ENCODE results near the gene DOK1.
A peak's percentile ranks its signal among the peaks of the same experiment; 100 is the strongest.

The DOK1 gene

DNA sequence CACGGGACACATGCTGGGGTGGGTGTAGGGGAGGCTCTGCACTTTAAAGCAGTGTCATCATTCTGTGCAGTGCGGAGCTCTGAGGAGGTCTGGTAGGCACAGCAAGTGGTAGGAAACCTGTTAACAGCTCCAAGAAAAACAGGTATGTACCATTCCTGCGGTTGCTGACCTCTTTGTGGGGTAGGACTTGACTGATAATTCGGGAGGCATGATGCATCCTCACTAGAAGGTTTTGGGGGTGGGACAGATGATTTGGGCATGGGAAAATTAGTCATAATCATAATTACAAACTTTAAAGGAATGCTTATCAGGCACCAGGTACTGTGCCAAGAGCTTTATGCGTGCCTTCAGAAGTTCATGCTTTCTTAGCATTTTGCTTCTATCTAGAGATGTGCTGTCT is 9.7 kb downstream of the DOK1 start:
- no peaks in the 10 kb centered on the region for H3K27me3 Mint-ChIP-seq (ENCODE audit: low read depth)
- peaks cover 2% of the 10 kb centered on the region for H3K36me3 Mint-ChIP-seq (ENCODE audit: low read depth)
- peaks cover 39% of the 10 kb centered on the region for H3K4me1 Mint-ChIP-seq (ENCODE audit: low read depth)

DNA sequence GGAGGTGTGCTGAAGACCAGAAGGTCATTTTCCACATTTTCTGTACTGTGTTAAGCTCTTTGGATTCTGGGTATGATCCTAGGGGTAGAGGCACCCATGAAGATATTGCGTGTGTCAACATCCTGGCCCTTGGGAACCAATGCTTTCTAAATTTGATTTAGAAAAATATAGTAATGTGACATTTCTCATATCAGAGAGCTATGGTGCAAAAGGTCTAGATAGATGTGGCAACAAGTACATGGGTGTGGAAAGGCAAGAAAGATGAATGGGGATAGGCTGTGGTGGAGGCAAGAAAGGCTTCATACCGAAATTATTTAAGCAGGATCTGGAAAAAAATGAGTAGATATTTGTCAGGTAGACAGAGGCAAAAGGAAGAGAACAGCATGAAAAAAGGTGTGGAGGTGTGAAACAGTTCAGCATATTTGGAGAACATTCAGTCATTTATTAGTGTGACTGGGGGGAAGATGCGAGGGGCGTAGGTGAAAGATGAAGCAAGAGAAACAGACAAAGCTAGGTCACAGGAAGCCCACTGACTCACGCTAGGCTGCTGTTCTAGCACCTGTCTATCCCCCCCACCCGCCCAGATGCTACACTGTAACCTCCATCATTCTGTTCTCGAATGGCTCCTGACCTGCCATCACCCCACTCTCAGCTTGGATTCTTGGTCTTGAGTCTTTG is 11.7 kb downstream of the DOK1 start:
- no peaks in the 10 kb centered on the region for H3K27me3 Mint-ChIP-seq (ENCODE audit: low read depth)
- H3K4me1 Mint-ChIP-seq (ENCODE audit: low read depth) = peaks cover 36% of the 10 kb centered on the region
- H3K4me3 Mint-ChIP-seq = no peak overlapping the region
- H3K9me3 Mint-ChIP-seq = no peaks in the 10 kb centered on the region
- H3K36me3 Mint-ChIP-seq (ENCODE audit: low read depth) = peaks cover 2% of the 10 kb centered on the region
- H3K27ac Mint-ChIP-seq = peak overlapping the region; percentile 68

More for the DNA sequence above, 9.7 kb downstream of the DOK1 start:
- H3K4me3 Mint-ChIP-seq = no peak overlapping the region
- H3K27ac Mint-ChIP-seq = no peak overlapping the region
- no peaks in the 10 kb centered on the region for H3K9me3 Mint-ChIP-seq

DNA sequence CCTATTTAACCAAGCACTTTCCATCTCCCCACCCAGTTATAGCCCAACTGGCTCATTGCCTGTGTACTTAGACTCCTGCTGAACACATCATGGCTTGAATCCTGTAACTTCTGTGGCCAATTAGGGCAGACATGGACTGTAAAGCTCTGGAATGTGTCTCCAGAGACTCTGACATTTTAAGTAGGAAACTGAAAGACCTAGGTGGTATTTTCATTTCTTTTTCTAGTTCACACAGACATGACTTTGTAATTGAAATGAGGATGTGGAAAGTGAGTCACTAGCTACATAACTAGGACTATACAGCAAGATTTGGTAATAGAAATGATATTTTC is 12.2 kb downstream of the DOK1 start:
- H3K4me3 Mint-ChIP-seq = no peak overlapping the region

DNA sequence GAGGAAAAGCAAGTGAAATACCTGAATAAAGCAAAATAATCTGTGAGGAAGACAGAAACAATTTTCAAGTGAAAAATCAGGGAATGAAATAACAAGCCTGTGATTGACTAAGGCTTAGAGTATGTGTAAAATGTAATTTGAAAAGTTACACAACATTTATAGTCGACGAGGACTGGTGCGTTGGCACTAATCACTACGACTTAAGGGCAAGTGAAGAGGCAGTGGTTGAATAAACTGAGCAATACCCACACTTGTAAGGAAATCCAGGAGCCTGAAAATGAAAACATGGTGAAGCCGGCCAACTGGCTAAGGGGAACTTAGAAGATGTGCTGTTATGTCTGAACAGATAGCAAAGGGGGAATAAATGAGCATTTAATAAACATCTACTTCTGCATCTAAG is 13.4 kb downstream of the DOK1 start:
- H3K9me3 Mint-ChIP-seq = no peaks in the 10 kb centered on the region
- no peaks in the 10 kb centered on the region for H3K27me3 Mint-ChIP-seq (ENCODE audit: low read depth)
- H3K4me3 Mint-ChIP-seq = no peak overlapping the region
- peaks cover 26% of the 10 kb centered on the region for H3K4me1 Mint-ChIP-seq (ENCODE audit: low read depth)
- H3K36me3 Mint-ChIP-seq (ENCODE audit: low read depth) = no peaks in the 10 kb centered on the region
- no peak overlapping the region for H3K27ac Mint-ChIP-seq

More for the DNA sequence above, 12.2 kb downstream of the DOK1 start:
- H3K9me3 Mint-ChIP-seq = no peaks in the 10 kb centered on the region
- no peaks in the 10 kb centered on the region for H3K27me3 Mint-ChIP-seq (ENCODE audit: low read depth)
- H3K27ac Mint-ChIP-seq = peak overlapping the region; percentile 68
- H3K4me1 Mint-ChIP-seq (ENCODE audit: low read depth) = peaks cover 35% of the 10 kb centered on the region
- H3K36me3 Mint-ChIP-seq (ENCODE audit: low read depth) = peaks cover 2% of the 10 kb centered on the region

DNA sequence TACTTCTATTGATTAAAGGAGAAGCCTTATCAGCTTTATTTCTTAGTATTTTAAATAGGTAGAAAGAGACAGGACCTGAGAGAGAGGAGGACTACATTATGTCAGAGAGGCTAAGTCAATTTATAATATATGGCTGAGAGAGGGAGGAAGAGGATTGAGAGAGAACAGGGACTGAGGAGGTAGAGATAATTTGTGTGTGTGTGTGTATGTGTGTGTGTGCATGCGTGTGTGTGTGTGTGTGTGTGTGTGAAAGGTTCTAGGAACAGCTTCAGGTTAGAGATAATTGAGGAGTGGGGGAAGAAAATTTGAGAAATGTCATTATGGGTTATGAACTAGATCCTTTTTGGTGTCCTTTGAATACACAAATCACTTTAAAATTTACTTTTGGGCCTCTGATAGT is 15.2 kb downstream of the DOK1 start:
- Mint-ChIP-seq H3K4me3 (no peak overlapping the region), H3K4me1 (ENCODE audit: low read depth) (peaks cover 35% of the 10 kb centered on the region), H3K27me3 (ENCODE audit: low read depth) (no peaks in the 10 kb centered on the region)

DNA sequence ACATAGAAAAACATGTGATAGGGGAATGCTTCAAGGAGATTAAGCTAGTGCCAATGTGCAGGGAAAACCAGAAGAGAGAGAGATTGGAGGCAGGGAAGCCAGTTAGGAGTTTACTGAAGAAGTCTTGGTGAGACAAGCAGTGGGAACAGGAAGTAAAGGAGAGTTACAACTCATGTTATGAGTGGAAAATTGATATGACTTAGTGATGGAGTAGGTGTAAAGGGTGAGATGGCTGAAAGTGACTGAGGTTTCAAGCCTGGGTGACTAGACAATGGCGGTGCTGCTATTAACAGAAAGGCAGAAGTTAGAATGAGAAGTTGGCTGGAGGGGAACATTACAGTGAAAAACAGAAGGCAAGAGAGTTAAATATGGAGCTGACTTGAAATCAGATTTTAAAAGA is 16.5 kb downstream of the DOK1 start:
- Mint-ChIP-seq H3K4me3 (no peak overlapping the region), H3K36me3 (ENCODE audit: low read depth) (peaks cover 4% of the 10 kb centered on the region), H3K27ac (no peak overlapping the region), H3K4me1 (ENCODE audit: low read depth) (peaks cover 36% of the 10 kb centered on the region), H3K9me3 (no peaks in the 10 kb centered on the region), H3K27me3 (ENCODE audit: low read depth) (no peaks in the 10 kb centered on the region)

More for the DNA sequence above, 15.2 kb downstream of the DOK1 start:
- Mint-ChIP-seq H3K27ac (no peak overlapping the region), H3K9me3 (no peaks in the 10 kb centered on the region), H3K36me3 (ENCODE audit: low read depth) (peaks cover 4% of the 10 kb centered on the region)

DNA sequence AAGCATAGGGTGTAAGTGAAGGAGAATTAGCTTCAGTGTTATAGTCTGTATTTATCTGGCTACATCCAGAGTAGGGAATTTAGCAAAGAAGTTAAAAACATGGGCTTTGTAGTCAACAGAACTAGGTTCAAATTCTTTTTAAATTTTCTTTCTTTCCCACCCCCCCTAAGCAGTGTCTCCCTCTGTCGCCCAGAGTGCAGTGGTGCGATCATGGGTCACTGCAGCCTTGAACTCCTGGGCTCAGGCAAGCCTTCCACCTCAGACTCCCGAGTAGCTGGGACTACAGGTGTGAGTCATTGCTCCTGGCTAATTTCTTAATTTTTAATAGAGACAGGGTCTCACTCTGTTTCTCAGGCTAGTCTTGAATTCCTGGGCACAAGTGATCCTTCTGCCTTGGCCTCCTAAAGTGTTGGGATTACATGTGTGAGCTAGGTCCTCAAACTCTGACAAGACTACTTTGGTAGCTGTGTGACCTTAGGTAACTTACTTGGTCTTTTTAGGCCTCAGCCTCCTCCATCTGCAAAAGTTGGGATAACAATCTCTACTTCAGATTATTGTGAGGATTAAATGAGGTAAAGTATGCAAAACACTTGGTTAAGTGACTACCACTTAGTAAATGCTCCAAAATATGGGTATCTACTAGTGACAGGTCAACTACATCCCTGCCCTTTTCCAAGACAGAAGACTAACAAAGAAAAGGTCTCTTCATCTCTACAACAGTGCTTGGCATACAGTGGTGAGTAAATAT is 17.8 kb downstream of the DOK1 start:
- H3K27me3 Mint-ChIP-seq (ENCODE audit: low read depth) = no peaks in the 10 kb centered on the region
- H3K36me3 Mint-ChIP-seq (ENCODE audit: low read depth) = peaks cover 5% of the 10 kb centered on the region
- H3K4me3 Mint-ChIP-seq = no peak overlapping the region
- H3K9me3 Mint-ChIP-seq = no peaks in the 10 kb centered on the region
- peaks cover 41% of the 10 kb centered on the region for H3K4me1 Mint-ChIP-seq (ENCODE audit: low read depth)
- H3K27ac Mint-ChIP-seq = no peak overlapping the region

DNA sequence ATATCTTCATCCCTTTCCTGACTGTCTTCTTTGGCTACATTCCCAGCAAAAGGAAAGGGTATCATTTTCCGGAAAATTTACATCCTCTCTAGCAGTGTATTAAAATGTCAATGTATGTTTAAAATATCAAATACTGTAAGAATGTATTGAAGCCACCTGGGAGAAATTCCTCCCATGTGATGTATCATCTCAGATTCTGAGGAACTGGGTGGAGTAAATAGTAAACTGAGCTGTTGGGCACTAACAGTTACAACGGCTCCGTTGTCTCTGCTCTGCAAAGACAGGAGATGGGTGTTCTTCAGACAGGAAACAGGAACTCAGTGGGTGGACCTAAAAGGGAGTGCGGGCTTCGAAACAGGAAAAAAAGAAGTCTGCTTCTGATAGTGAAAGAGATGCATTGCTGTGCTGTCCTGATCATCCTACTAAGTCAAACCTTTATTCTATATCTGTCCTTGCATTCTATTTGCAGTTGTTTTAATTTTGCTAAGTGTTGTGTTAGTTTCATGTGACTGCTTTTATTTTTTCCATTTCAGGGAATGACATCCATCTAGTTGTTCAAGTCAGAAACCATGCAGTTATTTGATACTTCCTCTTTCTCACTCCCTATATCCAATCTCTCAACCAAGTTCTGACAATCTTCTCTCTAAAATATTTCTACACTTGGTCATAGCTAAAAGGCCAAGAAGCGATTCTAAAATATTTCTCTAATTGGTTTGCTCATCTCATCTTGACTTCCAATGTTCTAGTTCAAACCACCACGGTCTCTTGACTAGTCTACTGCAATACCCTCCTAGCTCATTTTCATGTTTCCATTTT is 19.4 kb downstream of the DOK1 start:
- Mint-ChIP-seq H3K4me1 (ENCODE audit: low read depth) (peaks cover 42% of the 10 kb centered on the region), H3K27ac (peak overlapping the region; percentile 79), H3K4me3 (peak overlapping the region; percentile 47), H3K9me3 (no peaks in the 10 kb centered on the region), H3K27me3 (ENCODE audit: low read depth) (no peaks in the 10 kb centered on the region), H3K36me3 (ENCODE audit: low read depth) (peaks cover 6% of the 10 kb centered on the region)

DNA sequence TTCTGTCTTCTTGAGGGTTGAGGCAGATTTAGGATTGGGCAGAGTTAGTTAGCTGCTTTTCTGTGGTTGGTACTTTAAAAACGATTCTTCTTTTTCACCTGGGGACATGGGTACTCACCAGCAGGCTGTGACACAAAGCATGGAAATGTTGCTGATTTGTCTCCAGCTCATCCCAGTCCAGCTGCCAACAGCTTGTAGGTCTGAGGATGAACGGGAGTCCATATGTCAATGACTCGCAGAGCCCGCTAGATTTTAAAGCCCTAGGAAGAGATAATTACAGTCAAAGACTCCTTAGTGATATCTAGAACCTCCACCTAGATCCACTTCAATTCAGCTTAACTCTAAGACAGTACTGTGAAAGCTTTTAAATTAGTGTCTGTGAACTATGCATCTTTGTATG is 20.8 kb downstream of the DOK1 start:
- H3K36me3 Mint-ChIP-seq (ENCODE audit: low read depth) = peaks cover 6% of the 10 kb centered on the region
- H3K4me3 Mint-ChIP-seq = no peak overlapping the region
- H3K4me1 Mint-ChIP-seq (ENCODE audit: low read depth) = peaks cover 39% of the 10 kb centered on the region
- H3K9me3 Mint-ChIP-seq = no peaks in the 10 kb centered on the region
- H3K27ac Mint-ChIP-seq = no peak overlapping the region
- H3K27me3 Mint-ChIP-seq (ENCODE audit: low read depth) = no peaks in the 10 kb centered on the region

DNA sequence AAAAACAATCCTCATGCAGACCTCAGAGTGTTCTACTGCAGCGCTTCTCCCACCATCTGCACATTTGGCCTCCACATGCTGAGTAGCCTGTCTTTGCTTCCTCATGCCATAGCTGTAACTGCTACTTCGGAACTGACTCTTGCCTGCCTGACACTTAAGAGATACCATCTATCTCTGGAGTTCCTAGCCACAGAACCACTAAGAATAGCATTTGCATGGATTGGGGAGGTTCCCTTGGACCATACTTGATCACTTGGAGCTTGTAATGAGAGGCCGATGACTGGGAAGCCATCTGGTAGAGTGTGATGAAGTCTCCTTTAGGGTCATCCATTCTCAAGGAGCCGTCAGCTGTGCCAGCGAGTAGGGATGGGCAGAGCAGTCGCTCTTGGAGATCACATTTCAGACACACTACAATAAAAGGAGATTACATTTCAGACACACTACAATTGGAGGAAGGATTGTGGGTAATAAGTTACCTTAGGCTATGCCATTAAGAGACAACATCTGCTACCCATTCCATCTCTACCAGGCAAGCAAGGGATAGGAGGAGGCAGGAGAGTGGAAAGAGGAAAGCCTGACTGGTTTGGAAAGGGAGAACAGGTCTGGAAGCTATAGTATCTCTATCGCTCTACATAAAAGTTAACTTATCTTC is 21.8 kb downstream of the DOK1 start:
- Mint-ChIP-seq H3K27ac (peak overlapping the region; percentile 17), H3K4me1 (ENCODE audit: low read depth) (peaks cover 39% of the 10 kb centered on the region), H3K27me3 (ENCODE audit: low read depth) (no peaks in the 10 kb centered on the region), H3K9me3 (no peaks in the 10 kb centered on the region), H3K36me3 (ENCODE audit: low read depth) (peaks cover 6% of the 10 kb centered on the region), H3K4me3 (no peak overlapping the region)

DNA sequence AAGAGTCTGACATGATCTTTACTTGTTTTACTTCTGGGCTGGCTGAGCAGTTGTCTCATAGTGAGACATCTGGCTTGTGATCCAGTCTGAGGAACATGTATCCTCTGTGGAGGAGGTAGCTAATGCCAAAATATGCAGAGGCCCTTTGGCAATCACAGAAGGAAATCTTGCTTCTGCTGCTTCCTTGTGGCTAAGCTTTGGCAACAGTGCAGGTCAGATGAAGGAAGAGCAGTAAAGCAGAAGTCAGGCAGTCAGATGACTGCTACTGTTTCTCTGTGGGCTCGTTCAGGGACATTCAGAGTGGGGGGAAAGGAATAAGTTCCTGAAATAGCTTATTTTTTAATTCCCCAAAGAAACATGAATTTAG is 22.3 kb downstream of the DOK1 start:
- H3K27ac Mint-ChIP-seq = peak overlapping the region; percentile 17
- no peaks in the 10 kb centered on the region for H3K27me3 Mint-ChIP-seq (ENCODE audit: low read depth)
- H3K9me3 Mint-ChIP-seq = no peaks in the 10 kb centered on the region
- H3K4me1 Mint-ChIP-seq (ENCODE audit: low read depth) = peaks cover 39% of the 10 kb centered on the region
- no peak overlapping the region for H3K4me3 Mint-ChIP-seq
- H3K36me3 Mint-ChIP-seq (ENCODE audit: low read depth) = peaks cover 6% of the 10 kb centered on the region

DNA sequence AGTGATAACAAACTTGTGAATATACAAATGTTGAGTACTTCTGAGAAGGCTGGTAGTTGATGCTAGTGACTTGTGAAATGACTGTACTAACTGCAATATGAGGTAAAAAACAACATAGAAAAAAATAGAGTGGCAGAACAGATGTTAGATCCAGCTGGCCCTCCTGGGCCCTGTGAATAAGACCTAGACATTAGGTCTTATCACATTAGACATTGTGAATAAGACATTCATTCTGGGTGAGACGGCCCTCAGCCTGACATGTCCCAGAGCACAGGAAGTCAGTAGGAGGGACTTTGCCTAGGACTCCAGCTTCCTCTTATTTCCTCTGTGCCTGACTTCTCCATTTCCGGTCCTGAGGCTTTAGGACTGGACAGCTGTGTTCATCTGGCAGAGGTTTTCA is 22.9 kb downstream of the DOK1 start:
- H3K4me3 Mint-ChIP-seq = no peak overlapping the region
- no peaks in the 10 kb centered on the region for H3K27me3 Mint-ChIP-seq (ENCODE audit: low read depth)
- peaks cover 39% of the 10 kb centered on the region for H3K4me1 Mint-ChIP-seq (ENCODE audit: low read depth)
- H3K36me3 Mint-ChIP-seq (ENCODE audit: low read depth) = peaks cover 6% of the 10 kb centered on the region
- peak overlapping the region; percentile 46 for H3K27ac Mint-ChIP-seq
- H3K9me3 Mint-ChIP-seq = no peaks in the 10 kb centered on the region

DNA sequence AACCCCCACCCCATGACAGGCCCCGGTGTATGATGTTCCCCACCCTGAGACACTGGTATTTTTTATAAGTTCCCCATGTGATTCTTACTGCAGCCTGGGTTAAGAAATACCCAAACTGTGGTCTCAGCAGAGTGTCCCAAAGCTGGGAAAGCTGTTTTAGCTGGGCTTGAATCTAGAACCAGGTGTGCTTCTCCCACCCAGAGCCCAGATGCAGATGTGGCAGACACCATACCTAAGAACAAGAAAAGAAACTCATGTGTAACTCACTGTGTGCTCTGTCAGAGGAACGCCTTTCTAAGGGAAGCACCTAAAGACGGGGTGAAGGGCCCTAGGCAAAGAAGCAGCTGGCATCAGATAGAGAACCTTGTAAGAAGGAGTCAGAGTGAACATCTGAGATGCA is 23.9 kb downstream of the DOK1 start:
- Mint-ChIP-seq H3K27ac (peak overlapping the region; percentile 70), H3K36me3 (ENCODE audit: low read depth) (peaks cover 6% of the 10 kb centered on the region), H3K4me1 (ENCODE audit: low read depth) (peaks cover 42% of the 10 kb centered on the region), H3K4me3 (no peak overlapping the region), H3K9me3 (no peaks in the 10 kb centered on the region), H3K27me3 (ENCODE audit: low read depth) (no peaks in the 10 kb centered on the region)

DNA sequence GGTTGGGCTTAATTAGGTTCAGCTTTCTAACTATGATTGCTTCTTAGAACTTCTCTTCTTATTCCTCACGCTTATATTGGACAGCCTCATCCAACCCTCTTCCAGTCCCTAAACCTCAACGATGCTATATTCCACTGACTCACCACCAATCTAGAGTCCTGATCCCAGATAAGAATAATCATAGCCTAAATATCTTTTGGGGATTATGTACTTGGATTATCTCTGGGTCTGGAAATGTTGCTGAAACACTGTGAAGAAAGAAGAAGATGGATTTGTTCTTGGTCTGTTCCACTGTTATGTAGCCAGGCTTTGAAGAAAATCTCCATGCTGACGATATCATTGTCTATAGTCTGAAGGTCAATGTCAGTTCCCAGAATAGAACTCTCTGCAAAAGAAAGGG is 26.9 kb downstream of the DOK1 start:
- H3K27ac Mint-ChIP-seq = no peak overlapping the region
- no peak overlapping the region for H3K4me3 Mint-ChIP-seq
- H3K9me3 Mint-ChIP-seq = no peaks in the 10 kb centered on the region
- peaks cover 47% of the 10 kb centered on the region for H3K4me1 Mint-ChIP-seq (ENCODE audit: low read depth)
- peaks cover 2% of the 10 kb centered on the region for H3K36me3 Mint-ChIP-seq (ENCODE audit: low read depth)
- H3K27me3 Mint-ChIP-seq (ENCODE audit: low read depth) = no peaks in the 10 kb centered on the region
